ENCODE data around the gene ASTN2.

Gene ASTN2

DNA sequence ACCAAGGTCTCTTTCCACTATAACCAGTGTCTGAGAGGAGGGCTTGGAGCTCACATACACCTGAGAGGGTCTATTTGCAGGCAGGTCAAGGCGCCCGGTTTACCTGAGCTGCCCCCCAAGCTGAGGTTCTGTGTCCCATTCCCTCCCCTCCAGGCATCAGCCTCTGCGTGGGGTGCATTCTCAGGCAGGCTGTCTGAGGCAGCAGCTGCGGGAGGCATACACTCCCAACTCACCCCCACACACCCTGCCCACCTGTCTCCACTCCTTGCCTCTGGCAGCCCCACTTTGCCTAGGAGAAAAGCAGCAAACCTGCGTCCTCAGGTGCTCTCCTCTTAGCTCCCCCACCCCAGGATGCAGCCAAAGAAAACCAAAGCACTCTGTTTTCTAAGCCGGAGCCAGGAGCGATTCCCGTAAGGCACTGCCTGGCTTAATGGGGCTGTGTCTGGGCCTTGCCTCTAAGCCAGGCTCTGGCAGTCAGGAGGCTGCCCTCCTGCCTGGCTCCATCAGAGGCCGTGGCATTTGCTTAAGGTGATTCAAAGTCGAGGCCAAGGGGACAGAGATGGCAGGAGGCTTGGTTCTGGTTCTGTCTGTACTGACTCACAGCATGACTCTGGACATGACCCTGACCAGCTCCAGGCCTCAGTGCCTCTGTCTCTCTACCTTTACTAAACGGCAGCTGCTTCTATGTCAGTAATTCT lies 867.0 kb downstream of the ASTN2 start:
- DNase-seq = no peak

DNA sequence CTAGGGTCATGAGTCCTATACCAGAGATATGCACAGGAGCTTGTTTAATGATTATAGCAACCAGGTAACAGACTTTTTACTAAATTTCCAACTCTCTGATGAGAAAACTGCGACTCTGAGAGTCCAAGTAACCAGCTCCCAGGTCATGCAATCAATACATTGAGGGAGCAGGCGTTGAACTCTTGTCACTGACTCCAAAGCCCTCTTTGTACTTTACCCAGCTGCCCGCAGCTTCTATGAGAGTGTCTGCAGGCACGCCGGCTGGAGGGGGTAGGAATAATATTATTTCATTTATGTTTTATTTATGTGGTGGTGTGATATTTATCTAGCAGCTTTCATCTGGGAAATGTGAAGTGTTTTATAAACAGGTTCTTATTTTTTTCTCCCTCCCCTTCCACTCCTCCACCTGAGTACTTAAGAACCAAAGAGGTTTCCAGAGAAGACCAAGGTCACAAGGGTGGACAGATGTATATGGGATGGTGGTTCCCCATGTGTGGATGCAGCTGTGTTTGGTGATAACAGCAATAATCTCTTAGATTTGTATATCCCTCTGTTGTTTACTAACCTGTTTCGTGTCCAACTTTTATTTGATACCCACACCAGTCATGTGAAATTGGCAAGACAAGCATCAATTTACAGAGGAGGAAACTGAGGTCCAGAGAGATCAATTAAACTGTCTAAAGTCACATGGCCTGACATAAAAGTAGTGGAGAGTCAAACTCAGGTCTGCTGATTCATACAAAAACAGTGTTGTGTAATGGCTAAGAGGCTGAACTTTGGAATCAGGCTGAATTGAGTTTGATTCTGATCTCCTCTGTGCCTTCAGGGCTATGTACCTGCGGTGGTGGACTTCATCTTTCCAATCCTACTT lies 867.9 kb downstream of the ASTN2 start:
- no peak for DNase-seq

DNA sequence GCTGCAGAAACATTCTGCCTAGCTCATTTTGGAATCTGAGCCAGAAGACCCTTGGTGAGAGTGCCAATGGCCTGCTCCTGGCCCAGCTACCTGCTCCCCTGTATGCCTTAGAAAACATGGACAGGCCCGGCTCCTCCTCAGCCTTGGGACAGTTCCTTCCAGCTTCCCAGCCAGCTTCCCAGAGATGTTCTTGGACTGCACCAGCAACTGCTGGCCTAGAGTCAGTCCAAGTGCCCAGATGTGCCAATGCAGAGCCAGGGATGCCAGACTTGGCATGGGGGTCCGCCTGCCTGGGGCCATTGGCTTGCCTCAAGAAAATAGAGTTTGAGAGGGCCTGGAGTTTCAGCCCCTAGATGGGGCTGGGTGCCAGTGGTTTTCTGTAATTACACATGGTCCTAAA lies 870.0 kb downstream of the ASTN2 start:
- DNase-seq = no peak

DNA sequence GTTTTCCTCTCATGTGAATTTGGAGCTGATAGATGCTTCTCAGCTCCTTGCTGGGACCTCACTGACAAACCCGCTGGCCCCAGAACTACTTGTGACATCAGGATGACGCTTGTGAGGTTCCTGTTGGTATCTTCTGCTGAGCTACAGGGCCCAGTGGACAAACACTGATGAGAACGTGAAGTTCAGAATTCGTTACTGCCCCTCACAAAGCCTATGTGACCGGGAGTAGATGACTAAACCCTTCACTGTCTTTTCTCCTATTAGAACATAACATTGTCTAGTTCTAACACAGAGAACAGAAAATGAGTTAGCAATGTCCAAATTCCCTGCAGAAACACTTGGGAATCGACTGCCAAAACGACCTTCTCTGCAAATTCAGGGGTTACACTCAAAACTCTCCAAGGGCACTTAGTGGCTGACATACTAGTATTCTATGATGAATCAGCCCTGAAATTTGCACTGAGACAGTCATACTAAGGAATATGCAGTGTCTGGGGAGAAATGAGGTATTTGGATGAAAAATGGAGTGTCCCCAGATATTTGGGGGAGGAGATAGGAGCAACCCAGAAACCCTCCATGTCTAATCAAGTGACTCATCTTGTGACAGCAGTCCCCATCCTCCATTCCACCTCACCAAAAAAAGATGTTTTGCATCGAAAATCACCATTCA lies 871.0 kb downstream of the ASTN2 start:
- no peak for DNase-seq

DNA sequence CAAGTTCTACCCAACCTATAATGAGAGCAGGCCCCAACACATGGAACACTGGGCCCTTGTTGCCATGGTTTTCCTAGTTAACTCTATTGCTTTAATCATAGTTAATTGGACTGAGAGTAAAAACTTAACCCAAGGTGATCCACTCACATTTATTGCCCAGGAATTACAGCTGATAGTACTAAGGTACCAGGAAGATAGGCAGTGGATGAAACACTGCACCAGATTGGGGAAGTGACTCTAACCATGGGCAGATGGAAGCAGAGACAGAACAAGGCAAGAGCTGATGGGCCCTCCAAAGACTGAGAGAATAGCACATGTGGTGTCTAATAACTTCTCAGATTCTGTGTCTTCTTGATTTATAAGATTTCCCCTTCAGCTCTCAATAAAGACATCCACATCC lies 873.5 kb downstream of the ASTN2 start:
- no peak for DNase-seq

DNA sequence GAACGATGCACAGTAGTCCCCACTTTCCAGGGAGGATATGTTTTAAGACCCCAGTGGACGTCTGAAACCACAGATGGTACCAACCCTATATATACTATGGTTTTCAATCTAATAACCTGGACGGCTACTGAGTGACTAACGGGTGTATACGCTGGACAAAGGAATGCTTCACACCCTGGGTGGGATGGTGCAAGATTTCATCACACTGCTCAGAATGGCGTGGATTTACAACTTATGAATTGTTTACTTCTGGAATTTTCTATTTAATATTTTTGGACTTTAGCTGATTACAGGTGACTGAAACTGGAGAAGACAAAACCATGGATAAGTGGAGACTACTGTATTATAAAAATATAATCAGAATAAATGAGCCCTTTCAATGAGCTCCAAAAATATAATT lies 875.3 kb downstream of the ASTN2 start:
- DNase-seq = no peak

DNA sequence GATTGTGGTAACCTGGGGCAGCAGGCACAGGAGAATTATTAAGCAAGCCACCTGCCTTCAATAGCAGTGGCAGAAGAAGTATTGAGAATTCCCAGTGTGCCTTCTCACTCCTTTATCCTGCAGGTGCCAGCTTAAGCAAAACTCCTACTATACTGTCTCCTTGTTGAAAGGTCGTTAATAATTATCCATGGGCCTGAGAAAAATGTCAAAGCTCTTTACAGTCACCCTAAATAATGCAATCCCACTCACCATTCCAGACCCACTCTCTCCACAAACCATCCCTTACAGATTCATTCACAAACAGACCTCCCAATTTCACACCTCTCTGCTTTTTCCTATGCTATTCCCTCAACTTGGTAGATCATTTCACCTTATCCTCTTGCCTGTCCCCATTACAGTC lies 889.2 kb downstream of the ASTN2 start:
- no peak for DNase-seq

DNA sequence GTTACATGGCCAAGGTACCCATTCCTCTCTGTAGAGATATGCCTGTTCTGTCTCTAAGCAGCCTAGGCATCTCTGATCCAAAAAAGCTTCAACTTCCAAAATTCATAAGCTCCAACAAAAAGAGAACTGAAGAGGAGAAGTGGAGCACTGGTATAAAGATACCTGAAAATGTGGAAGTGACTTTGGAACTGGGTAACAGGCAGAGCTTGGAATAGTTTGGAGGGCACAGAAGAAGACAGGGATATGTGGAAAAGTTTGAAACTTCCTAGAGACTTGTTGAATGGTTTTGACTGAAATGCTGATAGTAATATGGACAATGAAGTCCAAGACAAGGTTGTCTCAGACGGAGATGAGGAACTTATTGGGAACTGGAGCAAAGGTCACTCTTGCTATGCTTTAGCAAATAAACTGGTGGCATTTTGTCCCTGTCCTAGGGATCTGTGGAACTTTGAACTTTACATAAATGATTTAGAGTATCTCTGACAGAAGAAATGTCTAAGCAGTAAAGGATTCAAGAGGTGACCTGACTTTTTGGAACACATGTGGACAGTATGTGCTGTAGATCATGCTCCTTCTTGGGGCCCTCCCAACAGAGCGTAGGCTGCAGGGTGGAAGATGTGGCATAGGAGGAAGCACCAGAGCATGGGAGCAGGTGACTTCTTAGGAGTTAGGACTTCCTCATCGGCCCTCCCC lies 889.9 kb downstream of the ASTN2 start:
- DNase-seq = no peak

DNA sequence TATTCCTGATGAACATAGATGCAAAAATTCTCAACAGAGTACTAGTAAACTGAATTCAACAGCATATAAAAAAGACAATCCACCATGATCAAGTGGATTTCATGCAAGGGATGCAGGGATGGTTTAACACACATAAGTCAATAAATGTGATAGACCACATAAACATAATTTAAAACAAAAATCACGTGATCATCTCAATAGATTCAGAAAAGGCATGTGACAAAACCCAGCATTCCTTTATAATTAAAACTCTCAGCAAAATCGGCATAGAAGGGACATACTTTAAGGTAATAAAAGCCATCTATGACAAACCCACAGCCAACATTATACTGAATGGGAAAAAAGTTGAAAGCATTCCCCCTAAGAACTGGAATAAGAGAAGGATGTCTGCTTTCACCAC lies 894.6 kb downstream of the ASTN2 start:
- DNase-seq = no peak

DNA sequence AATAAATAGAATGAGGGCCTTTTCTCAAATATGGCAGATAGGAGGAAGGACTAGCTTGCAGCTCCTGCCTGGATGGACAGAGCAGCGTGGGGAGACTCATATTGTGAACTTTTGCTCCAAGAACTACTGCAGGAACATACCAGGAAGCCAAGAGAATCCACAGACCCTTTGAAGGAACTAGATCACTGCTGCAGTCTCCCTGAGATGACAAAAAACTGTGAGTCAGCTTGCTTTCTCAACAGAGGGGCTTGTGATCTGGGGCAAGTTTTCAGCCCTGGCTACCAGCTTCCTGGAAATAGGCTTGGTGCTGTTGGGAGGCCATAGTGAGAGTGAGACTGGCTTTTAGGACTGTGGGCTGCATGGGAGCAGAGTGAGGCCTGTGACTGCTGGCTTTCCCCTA lies 898.4 kb downstream of the ASTN2 start:
- DNase-seq = no peak

DNA sequence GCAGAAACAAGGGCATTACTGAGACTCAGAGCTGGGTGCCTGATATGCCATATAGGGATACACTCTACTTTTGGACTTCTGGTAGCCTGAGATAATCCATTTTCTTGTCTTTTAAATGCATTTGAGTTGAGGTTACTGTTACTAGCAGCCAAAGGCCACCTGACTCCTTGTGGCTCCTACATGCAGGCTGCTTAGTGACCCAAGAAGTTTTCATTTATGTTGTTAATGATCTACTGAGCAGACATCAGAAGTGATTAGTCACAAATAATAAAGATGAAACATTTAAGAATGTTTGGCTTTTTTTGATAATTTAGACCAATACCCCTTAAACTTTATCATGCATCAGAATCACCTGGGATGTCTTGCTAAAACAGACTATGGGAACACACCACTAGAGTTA lies 899.3 kb downstream of the ASTN2 start:
- no peak for DNase-seq

DNA sequence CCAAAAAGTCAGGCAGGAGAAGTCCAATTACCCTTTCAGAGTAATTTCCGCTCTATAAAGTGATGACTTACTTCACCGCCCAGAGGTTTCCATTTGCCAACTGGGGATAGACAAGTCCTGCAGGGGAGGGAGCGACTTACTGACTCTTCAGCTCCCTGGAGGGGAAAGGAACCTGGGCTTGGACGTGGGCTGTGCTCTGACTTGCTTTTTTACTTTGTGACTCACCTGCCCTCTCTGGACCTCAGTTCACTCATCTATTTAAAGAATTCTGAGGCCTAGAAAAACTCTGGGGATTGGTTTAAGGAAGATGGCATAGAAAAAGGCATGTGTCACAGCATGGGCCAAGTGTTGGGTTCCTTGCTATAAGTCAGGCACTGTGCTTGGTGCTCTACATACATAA lies 908.2 kb downstream of the ASTN2 start:
- DNase-seq = no peak

DNA sequence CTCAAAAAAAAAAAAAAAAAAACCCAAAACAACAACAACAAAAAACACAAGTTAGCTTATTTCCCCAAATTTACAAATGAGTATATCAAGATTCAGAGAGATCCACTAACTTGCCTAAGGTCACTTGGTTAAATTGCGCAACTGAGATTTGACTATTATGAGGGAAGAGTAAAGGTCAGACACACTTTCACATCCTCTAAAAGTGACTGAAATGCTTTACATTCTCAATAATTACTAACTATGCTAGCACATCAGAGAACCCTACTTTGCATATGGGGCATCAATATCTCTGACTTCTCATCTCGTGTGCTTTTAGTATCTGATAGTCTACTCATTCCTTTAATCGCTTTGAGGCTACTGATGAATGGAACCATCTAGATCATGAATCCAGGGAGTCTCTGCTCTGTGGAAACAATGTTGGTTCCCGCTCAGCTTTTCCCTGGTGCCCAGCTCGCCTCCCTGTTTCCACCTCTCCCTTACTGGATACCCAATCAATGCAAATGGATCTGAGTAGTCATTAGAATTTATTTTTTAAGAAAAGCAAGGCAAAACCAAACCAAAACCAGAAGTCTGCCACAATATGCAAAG lies 909.9 kb downstream of the ASTN2 start:
- DNase-seq = no peak

DNA sequence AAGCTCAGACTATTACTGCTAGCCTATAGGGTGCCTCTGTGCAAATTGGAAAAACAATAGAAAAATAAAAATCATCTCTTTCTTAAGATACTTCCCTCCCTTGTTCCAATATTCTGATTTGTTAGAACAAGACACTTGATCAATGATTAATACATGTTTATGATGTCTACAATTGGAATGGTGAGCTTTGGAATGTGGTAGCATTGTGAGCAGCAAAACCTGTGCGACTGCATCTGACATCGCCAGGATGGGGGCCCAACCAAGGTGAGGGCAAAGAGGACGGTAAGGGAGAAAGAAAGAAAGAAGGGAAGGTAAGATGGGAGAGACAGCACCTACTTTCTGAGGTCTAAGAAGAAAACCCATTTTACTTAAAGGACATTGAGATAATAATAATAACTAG lies 910.8 kb downstream of the ASTN2 start:
- no peak for DNase-seq

DNA sequence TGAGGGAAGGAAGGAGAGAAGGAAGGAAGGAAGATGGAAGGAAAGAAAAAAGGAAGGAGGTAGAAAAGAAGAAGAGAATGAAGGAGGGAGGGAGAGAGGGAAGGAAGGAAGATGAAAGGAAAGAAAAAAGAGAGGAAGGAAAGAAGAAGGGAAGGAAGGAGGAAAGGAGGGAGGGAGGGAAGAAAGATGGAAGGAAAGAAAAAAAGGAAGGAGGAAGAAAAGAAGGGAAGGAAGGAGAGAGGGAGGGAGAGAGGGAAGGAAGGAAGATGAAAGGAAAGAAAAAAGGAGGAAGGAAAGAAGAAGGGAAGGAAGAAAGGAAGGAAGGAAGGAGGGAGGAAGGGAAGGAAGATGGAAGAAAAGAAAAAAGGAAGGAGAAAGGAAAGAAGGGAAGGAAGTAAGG lies 912.1 kb downstream of the ASTN2 start:
- no peak for DNase-seq

DNA sequence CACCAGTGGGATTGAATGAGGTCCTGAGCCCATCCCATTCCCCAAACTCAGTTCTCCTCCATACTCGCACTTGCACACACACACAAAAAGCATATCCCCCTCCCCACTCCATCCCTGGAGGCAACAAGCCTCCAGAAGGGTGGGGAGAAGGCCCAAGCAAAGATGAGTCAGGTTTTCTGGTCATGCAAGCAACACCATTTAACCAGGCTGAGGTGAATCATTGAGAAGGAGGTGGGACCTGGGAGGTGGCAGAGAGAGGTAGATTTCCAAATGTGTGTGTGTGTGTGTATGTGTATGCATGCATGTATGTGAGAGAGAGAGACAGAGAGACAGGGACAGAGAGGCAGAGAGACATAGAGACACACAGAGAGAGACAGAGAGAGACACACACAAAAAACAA lies 913.0 kb downstream of the ASTN2 start:
- DNase-seq = no peak

DNA sequence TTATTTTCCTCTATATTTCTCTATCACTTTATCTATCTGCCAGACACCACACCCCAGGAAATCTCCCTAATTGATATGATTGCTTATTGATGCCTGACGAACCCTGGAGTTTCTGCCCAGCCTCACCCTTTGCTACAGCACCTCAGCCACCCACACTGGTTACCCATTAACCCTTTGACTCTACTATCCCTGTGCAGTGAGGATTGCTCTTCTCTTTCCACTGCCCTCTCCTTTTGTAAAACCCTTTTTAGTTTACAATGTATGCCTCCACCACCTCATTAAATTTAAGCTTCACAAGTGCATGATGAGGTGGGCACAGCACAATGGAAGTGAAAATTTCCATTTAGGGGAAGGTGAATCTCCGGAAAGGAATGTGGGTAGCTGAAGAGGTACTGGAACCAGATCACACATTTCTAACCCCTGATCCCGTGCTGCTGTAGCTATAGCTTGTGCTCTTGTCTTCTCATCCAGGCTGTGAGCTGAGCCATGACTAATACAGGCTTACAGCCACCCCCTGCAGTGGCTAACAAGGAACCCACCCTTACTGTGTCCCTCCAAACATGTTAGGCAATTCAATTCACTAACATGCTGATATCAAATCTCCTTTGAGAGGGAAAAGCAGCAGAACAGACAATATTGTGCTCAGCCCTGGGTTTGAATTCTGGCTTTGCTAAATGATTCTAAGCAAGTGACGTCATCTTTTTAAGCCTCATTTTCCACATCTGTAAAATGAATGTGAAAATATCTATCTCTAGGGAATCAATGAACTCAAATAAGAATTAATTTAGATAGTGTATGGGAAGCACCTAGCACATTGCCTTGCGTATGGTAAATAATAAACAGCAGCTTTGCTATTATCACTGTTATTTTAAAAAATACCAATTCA lies 914.6 kb downstream of the ASTN2 start:
- no peak for DNase-seq

DNA sequence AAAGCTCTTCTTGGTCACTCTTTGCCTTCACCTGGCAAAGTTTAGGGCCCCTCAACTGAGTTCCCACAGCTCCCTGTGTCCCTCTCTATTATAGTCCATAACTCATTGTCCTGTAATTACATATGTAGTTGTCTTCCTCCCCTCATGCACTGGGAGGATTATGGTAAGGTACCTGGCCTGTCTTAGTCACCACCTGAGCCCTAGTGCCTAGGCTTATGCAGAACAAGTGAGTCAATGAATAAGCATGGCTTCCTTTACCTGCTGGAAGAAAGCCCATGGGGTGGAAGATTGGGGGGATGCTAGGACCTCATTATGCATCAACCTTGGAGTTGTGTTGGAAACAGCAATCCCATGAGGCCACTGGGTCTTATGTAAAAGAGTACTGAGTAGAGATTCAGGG lies 915.4 kb downstream of the ASTN2 start:
- DNase-seq = no peak

DNA sequence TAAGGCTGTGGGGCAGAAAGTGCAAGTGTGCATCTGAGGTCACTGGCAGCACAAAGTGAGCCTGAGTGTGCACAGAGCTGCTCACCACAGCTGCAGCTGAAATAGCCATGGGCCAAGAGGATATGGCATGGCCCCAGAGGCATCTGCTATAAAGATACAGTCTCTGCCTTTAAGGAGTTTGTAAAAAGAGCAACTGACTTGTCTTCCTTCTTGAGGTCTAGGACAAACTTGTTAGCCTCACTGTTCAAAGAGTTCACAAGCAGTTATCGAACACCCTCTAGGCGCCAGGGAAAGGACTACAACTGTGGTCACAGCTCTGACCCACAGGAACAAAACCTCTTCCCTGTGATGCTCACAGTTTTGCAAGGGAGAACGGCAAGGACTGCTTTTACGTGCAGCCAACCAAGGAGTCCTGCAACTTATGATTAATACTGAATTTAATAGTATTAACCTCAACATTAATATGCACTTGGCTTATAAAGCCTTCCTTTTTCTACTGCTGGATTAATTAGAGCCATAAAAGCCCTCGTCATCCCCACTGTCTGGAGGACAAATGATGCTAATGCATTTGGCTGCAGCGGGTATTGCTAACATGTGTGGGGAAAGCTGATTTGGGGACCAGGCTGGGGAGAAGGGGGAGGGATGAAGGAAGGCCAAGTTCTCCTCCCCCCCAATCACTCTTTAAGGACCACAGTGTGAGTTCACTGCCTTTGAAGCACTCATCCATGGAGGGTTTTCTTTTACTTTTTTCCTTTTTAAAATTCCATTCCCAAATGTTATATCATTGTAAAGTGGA lies 917.6 kb downstream of the ASTN2 start:
- DNase-seq = no peak

DNA sequence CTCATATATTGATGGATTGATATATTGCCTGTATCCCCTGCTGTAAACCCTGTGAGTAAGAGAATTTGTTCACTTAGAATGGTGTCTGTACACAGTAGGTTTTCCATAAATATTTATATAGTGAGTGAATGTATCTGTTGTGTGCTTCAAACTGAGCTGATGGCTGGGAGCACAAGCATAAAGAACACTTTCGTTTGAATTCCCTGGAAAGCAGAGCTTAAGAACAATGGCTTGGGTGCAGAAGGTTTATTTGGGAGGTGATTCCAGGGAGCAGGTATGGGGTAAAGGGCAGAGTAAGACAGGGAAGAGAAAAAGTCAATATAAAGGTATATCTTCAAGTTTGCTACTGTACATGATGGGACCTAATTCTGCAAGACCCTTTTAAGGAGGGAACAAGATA lies 918.7 kb downstream of the ASTN2 start:
- no peak for DNase-seq

DNA sequence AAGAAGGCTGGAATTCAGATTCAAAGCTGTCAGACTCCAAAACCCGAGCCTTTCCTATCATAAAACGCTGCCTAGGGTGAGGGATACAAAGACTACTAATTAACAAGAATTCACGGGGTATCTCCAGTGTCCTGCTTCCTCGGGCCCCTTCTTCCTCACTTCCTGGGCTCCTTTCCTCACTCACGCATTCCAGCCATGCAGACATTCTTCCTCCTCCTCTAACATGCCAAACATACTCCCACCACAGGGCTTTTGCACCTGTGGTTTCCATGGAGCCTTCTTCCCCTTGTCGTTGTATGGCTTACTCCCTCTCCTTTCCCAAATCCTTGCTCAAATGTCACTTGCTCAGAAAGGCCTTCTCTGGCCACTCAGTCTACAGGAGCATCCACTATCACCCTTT lies 919.1 kb downstream of the ASTN2 start:
- no peak for DNase-seq

All from effector CD4-positive, alpha-beta T cell (primary cell).